HT-29 (cell line): ENCODE measurements around the gene FIGNL2. TPM values are rescaled to one million over a fixed set of nuclear protein-coding genes. Genes with fewer than 3 reads are reported as not detected.
"Not testable (repeated sequence)": the region's sequence is repeated elsewhere in the genome, so short reads cannot be mapped to it uniquely, and the experiment has no call there.

Experiments
- DNase-seq: peaks from one replicate; pipeline ENCODE4 v3.0.0-alpha.2; 2015; ENCODE audit warnings: low spot score
- total RNA-seq: library from RNA; depleted of rRNA; stranded (reverse); fragments of >200 nt; shearing (Covaris generic); gene quantifications from 2 replicates; pipeline ENCODE4 v1.2.3, GENCODE V29; 2014; rRNA removed

The FIGNL2 gene, protein sequence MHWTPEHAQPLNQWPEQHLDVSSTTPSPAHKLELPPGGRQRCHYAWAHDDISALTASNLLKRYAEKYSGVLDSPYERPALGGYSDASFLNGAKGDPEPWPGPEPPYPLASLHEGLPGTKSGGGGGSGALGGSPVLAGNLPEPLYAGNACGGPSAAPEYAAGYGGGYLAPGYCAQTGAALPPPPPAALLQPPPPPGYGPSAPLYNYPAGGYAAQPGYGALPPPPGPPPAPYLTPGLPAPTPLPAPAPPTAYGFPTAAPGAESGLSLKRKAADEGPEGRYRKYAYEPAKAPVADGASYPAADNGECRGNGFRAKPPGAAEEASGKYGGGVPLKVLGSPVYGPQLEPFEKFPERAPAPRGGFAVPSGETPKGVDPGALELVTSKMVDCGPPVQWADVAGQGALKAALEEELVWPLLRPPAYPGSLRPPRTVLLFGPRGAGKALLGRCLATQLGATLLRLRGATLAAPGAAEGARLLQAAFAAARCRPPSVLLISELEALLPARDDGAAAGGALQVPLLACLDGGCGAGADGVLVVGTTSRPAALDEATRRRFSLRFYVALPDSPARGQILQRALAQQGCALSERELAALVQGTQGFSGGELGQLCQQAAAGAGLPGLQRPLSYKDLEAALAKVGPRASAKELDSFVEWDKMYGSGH
- total RNA-seq: not detected in 2 replicates

DNA sequence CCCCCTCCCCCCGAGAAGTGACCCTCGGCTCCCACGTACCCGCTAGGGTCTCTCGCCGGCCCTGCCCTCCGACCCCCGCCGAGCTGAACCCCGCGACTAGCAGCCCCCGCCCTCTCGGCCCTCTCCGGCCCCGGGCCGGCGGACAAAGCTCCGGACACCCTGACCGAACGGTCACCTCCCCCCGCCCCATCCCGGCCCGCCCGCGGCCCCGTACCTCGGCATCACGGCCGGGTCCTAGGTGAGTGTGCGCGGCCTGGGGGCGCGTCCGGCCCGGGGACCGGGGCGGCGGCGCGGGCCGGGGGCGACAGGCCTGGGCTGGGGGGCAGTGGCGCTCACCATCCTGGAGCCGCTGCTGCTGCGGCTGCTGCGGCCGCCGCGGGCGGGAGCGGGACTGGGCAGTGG is at the start of gene FIGNL2:
Gene FIGNL2 (minus strand): TSS at position 393 of the 402 bp plus-strand sequence. CDS start 26,305 bp downstream, outside the sequence.
- no peak for DNase-seq

DNA sequence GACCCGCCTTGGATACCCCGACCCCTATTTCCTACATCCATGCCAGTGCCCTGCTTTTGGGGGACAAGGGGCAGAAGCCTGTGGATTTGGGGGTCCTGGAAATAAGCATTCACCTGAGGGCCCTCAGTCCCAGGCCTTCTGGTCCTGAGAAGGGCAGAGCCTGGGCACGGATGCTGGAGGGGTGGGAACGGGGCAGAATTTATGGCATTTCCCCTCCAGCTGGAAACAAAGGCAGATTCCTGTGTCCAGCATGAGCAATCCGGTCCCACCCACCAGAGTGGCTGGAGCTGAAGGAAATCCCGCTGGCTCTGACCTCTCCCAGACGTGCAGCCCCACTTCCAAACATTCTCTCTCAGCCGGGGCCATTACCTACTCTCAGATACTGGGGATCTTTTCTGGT is 48.7 kb upstream of the FIGNL2 start:
- DNase-seq: no peak

DNA sequence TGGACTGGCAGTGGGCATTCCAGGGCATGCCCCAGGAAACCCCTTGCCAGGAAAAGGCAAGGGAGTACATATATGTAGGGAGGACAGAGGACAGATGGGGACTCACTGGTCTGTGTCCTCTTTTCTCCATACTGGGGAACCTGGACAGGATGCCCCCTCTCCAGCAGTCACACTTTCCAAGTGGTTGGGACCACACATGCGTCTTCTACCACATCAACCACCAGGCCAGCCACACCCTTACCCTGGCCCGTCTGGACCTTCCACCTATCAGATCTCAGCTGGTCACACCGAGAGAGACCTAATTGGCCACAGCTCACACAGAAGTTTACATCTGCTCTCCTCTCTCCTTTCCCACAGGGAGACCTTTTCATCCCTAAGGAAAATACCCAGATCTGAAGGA is 47.7 kb upstream of the FIGNL2 start:
- no peak for DNase-seq

GRCh38 chr12:51895378-51896135 is 47.0 kb upstream of the FIGNL2 start:
- no peak for DNase-seq

DNA sequence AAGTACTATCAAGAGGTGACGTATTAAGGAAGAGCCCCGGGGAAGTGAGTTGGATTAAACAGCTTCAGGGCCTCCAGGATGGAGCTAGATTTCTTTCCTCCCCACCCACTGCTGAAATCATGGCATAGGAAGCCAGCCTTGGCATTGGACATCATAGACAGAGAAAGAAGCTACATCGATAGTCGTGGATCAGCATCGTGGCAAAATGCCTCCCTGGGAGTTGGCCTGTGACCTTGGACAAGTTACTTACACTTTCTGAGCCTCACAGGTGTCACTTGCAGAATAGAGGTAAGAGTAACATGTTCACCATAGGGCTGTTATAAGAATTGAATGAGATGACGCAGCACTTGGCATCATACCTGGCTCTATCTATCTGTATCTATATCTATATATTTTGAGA is 45.3 kb upstream of the FIGNL2 start:
- DNase-seq: no peak

DNA sequence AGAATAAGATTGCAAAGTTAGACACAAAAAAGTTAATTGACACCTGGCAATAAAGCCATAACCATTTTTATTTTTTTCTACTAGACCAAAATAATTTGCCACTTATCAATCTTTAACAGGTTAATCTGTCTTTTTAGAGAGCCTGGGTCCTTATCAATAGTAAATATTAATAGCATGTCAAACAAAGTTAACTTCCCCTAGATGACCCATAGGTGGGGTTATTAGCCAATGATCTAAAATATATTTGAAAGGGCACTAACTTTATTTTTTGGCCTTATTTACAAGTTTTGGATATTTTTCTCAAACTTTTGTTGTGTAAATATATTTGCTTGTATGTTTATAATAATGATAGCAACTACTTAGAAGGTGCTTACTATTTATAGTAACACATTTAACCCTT is 43.3 kb upstream of the FIGNL2 start:
- DNase-seq: no peak

- no peak for DNase-seq
These were observed 42.1 kb upstream of the FIGNL2 start for GRCh38 chr12:51890511-51891171.

DNA sequence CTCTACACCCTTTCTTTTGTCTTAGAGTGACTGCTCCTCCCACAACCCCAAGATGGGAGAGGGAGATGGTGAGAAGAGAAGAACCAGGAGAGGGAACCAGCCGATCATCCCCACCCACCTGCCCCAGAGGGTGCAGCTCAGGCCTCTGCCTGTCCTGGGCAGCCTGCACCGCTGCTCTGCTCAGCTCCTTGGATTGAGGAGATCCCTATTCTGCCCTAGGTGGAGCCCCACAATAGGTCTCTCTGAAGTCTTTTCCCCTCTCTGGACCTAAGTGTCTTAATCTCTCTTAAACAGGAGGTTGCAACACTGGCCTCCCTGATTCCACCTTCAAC is 41.6 kb upstream of the FIGNL2 start:
- DNase-seq: no peak

DNA sequence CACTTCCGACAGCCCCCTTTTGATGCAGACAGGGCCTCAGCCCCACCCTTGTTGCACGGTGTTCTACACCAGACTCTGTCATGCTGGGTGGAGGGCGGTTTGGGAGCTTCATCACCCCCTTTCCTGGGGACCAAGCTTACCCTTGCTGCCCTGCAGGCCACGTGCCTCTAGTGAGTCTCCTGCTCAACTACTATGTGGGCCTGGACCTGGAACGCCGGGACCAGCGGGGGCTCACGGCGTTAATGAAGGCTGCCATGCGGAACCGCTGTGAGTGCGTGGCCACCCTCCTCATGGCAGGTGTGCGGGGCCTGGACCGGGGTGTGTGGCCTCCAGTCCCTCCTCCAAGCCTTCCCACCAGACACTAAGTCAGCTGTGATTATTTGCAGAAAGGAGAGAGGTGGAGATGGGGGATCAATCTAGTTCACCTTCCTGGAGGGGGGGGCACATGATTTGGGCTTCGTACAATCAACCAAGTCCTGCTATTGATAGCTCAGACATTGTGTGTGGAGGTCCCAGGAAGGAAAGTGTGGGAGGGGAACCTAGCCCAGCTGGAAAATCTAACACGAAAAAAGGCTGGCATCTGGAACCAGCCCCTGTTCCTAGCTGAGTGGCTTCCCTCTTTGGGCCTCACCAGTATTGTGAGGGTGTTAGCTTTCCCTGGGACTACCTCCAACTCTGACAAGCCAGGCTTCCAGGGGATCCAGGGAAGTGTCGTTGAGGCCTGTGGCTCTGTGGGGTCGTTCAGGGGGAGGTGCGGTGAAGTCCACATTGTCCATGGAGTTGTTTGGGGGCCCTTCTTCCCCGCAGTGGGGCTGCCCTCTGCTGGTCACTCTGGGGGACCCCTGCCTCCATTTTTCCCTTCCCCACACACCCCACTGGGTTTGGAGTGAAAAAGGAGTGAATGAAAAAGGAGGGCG is 41.0 kb upstream of the FIGNL2 start:
- no peak for DNase-seq

DNA sequence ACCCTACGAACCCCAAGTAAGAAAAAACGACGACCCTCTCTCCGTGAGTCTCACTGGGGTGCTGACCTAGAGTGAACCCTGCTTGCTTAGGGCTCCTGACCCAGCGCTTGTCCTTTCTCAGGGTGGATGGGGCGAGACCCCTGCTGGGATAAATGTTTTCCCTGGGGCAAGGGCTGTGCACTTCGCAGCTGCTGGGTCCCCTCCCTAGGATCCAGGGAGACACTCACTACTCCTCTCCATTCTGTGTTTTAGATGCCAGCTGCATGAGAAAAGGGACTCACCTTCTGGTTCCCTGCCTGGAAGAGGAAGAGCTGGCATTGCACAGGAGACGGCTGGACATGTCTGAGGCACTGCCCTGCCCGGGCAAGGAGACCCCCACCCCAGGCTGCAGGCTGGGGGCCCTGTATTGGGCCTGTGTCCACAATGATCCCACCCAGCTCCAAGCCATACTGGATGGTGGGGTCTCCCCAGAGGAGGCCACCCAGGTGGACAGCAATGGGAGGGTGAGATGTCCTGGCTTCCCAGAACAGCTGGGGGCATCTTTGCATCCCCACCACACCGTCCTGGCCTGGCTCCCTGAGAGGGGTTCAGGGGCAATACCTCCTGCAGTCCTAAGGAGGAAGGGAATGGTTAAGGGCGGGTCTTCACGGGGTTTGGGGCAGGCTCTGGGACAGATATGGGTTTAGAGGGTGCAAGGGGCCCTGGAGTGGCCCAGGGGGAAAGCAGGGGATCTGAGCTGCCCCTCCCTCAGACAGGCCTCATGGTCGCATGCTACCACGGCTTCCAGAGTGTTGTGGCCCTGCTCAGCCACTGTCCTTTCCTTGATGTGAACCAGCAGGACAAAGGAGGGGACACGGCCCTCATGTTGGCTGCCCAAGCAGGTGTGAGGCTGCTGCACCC is 40.0 kb upstream of the FIGNL2 start:
- DNase-seq: no peak

- no peak for DNase-seq
These were observed 39.2 kb upstream of the FIGNL2 start, which contains the start of gene ANKRD33 for GRCh38 chr12:51887476-51888315. Gene ANKRD33, plus strand, starts transcription at chr12:51888103. Its CDS starts 84 bp downstream, at chr12:51888187.

DNA sequence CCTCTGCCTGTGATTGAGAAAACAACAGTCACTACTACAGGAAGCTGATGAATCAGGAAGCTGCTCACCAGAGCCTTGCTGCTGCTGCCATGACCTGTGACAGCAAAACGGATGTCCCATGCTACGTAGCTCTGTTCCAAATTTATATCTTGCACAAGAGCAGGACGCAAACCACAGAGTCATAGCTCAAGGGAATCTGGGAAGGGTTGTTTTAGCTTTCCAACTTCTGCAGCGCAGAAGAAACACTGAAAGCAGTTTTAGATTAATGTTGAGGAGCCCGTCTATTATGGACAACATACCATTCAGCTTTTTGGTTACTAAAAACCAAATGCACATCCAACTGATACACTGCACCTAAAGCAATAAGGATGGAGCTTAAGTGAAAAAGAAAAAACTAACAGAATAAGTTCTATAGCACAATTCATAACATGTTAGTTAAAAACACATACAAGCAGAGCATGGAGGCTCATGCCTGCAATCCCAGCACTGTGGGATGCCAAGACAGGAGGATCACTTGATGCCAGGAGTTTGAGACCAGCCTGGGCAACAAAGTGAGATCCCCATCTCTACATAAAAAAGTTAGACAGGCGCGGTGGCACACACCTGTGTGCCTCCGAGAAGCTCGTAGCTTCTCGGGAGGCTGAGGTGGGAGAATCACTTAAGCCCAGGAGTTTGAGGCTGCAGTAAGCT is 37.6 kb upstream of the FIGNL2 start:
- no peak for DNase-seq

DNA sequence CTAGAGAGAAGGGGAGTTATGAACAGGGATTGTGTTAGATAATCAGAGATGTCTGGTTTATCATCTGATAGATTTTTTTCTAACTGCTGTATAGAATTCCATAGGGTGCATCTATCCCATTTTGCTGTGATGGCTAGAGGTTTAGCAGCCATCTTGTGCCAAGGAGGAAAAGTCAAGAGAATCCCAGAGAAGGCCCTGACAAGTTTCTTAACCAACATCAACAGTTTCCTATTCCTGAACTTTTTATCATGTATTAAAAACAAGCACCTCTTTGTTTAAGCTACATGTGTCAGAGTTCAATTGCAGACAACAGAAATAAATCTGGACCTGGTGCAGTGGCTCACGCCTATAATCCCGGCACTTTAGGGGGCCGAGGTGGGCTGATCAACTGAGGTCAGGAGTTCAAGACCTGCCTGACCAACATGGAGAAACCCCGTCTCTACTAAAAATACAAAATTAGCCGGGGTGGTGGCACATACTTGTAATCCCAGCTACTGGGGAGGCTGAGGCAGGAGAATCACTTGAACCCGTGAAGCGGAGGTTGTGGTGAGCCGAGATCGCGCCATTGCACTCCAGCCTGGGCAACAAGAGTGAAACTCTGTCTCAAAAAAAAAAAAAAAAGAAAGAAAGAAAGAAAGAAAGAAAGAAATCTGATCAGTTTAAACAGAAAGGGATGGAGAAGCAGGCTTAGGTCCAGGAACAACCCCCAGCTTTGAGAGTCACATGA is 36.9 kb upstream of the FIGNL2 start:
- not testable (repeated sequence) for DNase-seq

DNA sequence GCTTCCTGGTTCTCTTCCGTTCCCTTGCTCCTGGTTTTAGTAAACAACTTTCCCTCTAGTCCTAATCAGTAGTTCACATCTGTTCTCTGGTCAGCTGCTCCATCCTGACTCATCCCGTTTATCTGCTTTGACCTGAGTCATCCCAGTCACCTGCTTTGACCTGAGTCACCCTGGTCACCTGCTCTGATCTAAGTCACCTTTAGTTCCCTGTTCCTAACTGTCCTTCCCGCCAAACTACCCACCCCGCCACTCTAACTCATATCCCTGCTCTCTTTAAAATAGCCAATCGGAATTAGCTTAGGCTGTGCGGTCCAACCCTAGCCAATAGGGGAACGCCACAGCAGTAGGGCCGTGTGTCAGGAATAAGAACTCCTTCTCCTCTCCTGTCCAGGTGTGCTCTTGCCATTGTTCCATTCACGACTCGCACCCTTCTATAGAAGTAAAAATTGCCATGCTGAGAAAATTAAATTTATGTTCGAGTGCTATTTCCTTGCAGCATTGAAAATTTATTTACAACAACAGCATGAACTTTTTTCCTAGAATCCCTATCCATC is 36.2 kb upstream of the FIGNL2 start:
- no peak for DNase-seq

DNA sequence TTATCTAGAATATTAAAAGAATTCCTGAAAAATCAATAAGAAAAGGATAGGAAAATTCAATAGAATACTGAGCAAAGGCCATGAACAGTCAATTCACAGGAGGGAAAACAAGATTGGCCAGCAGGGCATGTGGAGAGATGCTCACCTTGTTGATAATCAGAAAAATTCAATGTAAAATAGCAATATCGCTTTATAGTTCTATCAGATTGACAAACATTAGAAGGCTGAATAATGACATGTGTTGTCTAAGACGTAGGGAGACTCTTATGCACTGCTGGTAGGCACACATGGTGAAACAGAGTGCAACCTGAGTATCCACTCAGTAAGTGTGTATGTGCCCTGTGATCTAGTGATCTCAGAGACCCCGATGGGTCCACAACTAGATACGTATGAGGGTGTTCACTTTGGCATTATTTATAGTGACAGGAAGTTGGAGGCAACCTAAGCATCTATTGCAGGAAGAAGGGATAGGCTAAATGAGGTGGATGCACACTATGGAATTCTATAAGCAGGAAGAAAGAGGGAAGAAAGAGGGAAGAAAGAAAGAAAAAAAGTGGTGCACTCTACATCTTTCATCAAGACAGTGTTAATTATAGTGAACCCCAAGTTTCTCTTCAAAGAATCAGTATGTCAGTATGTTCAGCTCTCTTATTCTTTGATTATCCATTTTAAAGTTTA is 35.6 kb upstream of the FIGNL2 start:
- no peak for DNase-seq

DNA sequence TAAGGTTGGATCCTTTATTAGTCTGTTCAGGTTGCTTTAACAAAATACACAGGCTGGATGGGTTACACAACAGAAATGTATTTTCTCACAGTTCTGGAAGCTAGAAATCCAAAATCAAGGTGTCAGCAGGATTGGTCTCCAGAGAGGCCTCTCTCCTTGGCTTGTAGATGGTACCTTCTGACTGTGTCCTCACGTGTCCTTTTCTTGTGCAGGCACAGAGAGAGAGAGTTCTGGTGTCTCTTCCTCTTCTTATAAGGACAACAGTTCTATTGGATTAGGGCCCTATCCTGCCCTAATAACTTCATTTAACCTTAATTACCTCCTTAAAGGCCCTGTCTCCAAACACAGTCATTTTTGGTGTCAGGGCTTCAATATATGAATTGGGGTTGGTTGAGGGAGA is 34.8 kb upstream of the FIGNL2 start:
- no peak for DNase-seq

- DNase-seq: no peak
These were observed 30.6 kb upstream of the FIGNL2 start for GRCh38 chr12:51879102-51879501.
